HPDE6-E6E7 (cell line): ENCODE measurements around the gene KCNN3.

Experiments
- DNase-seq: peaks from one replicate; pipeline ENCODE4 v3.0.0; 2011; ENCODE audit warnings: missing footprints; ENCODE audit errors: extremely low spot score

Gene KCNN3

DNA sequence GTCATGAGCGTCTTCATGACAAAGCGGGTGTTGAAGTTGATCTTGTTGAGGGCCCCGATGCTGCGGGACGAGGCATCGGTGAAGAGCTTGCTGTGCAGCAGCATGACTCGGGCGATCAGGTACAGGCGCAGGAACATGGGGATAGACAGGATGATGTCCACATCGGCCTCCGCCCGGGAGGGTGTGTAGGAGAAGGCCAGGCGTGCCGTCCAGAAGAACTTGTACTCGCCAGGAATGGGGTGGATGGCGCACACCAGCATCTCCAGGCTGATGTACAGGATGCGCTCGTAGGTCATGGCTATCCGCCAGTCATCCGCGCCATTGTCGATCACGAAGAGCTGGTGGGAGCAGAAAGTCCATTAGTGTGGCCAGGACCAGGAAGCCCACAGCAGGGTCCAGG is 98.0 kb downstream of the KCNN3 start:
- DNase-seq, result no peak

DNA sequence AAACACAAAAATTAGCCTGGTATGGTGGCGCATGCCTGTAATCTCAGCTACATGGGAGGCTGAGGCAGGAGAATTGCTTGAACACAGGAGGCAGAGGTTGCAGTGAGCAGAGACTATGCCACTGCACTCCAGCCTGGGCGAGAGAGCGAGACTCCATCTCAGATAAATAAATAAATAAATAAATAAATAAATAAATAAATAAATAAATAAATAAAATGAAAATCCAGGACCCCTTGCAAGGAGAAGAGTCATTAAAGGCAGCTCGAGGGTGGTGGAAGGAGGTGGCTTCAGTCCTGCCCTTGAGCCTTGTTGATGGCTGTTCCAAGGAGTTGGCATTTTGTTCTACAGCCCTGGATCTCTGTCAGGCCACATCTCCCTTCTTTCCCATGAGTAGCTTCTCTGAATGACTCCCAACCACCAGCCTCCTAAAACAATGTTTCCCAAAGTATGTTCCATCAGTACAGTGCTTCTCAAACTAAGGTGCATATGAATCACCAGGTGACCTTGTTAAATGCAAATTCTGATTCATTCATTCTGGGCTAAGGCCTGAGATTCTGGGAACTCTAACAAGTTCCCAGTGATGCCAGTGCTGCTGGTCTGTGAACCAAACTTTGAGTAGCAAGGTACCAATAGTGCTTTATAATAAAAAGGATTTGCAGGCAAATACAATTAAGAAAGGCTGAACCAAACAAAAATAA is 99.0 kb downstream of the KCNN3 start:
- no peak for DNase-seq

DNA sequence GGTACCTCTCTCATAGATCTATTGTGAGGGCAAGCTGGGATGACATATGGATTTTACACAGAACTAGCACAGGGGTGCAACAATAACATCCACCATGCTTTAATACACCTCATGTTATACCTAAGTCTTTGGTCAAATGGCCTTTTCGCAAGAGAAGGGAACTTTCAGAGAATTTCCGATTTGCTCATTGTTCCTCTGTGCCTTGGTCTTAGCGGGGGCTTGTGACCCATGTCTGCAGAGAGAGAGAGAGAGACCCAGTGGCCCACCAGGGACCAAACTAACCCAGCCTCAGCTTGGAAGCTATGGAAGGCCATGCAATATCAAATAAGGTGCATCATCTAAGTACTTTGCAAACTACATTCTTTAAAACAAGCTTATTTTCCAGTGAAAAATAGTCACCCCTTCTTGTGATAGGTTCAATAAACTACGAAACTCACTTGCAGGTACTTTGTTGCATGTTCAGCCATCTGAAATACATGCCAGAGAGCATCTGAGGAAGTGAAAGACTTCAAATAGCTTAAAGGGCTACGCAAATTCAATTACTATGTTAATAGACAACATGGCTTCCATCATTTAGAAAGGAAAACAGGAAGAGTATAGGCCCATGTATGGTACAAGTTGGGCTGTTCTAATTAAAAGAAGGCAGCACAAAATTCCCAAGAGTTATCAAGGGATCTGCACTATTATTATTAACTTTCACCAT is 100.7 kb downstream of the KCNN3 start:
- DNase-seq, result no peak

DNA sequence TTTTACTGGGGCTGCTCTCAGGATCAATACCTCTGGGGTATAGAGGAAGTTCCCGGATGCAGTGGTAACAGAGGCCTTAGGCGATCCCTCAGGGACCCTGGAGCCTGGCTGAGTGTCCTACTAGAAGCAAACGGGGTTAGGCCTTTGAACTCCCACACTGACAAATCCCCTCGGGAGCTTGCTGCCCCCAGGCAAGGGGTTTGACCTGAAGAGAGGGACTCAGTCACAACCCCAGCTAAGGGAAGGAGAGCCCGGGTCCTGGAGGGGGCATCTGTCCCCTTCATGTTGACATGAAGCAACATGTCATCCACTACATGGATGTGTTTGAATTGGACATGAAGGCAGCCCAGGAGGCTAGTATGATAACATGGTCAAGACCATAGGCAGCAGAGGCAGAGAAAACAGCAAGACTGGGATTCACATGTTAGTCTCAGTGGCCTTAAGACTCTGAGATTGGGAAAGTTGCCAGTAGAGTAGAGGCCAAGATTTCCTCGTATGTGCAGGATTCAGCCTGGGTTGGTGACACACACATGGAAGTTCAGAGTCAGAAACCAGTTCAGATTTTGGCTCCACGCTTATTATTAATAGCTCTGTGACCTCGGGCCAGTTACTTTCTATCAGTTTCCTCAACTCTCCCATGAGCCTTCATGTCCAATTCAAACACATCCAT is 101.5 kb downstream of the KCNN3 start:
- DNase-seq, result no peak

DNA sequence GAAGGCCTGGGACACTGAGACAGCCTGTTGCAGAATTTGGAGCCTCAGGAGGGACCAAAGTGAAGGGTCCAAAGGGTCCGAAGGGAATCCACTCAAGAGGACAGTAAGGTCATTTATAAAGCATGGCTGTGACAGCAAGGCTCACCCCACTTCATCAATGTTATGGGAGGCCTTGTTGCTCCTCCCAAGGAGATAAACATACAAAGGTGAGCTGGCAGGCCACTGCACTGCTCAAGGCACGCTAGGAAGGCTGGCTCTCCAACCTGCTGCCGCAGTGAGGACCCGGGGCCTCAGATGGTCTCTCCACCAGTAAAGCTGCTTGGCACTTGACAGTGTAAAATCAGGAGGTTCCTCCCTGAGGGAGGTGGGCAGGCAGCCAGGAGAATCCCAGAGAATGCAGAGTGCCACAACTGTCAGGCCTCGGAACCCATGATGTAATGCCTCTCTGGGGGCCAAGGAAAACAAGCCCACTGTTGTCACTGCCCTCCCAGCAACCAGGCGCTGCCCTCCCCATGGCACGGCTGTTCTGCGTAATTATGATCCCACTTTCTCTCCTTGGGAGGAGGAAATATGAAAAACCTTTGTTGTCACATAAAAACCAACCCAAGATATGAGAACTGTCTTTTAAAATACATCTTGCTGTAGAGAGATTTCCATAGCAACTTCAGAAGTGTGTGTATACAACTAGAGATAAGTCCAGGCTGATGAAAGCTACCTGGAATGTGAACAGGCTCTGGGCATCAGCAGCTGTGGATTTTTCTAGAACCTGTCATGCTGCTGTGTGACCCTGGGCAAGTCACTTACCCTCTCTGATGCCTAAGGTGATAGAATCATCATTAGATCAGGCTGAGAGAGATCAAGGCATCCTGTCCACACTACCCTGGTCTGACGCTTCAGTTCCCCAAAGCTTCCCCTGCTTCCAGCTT is 102.5 kb downstream of the KCNN3 start:
- no peak for DNase-seq

DNA sequence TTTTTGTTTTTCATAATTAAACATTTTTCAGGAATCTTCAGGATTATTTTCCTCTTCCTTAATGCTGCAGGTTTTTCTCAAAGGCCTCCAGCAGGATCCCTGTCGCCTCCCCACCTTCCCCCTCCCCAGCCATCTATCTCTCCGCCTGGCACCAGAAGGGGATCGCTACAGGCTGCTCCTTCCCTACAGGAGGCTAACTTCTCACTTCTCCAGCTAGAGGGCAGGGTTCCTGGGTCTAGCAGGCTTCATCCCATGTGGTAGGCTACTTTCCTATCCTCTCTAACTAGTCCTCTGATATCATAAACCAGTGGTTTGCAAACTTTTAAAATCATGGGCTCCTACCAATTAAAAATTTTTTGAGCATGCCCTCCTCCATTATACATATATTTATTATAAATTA is 104.1 kb downstream of the KCNN3 start:
- DNase-seq, result peak; percentile 67

DNA sequence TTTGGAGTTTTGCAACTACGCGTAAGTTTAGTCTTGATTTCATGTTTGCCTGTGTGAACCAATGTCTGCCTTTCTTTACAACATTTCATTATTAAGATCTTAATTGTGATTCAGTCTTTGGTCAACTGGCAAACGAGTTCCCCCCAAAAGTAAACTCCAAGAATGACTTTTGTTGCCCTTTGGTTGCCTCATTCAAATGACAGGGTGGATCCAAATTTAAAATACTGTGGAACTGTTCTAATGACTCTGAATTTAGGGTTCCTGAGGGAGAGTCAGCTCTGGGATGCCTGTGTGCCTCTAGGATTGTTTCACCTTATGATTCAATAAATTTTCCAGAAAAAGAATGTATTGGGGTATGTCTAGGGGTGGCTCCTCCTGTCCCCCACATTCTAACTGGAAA is 105.3 kb downstream of the KCNN3 start:
- DNase-seq, result no peak

DNA sequence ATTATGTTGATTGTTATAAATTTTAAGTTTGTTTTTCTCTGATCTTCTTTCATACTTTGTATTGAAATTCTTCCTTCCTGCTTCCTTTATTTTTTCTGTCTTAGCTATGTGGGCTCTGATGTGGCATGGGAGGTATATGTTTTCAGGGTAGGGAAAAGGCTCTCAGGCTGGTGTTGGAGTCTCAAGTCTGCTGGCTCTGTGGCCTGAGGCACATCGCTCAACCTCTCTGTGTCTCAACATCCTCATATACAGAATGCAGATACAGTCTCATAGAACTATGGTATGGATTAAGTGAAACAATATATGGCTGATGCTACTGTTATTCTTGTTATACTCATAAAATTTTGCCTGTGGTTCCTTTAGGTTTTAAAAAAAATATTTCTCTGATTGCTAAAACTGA is 105.9 kb downstream of the KCNN3 start:
- DNase-seq, result no peak

DNA sequence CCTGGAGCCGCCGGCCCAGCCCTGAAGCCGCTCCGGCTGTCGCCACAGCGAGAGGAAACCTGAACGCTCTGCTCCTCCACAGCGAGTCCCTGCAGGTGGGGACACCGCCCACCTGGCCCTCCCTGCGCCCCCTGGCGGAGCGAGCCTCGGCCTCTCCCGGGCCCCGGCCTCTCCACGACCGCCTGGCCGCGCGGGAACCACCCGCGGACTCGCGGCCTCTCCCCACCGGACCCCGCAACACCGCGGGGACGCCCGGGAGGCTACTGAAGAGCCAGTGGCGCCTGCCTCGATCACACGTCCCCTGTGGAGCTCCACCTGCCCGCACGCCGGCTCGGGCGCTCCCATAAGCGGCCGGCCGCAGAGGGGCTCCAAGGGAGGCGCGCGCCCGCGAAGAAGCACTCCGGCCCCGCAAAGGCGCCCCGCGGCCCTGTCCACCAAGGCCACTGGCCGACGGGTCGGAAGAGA is 109.6 kb downstream of the KCNN3 start:
- DNase-seq, result peak; percentile 32

- DNase-seq, result no peak
These were observed 110.3 kb downstream of the KCNN3 start for GRCh38 chr1:154759793-154760192.

- DNase-seq, result no peak
These were observed 110.9 kb downstream of the KCNN3 start for GRCh38 chr1:154759196-154759595.

DNA sequence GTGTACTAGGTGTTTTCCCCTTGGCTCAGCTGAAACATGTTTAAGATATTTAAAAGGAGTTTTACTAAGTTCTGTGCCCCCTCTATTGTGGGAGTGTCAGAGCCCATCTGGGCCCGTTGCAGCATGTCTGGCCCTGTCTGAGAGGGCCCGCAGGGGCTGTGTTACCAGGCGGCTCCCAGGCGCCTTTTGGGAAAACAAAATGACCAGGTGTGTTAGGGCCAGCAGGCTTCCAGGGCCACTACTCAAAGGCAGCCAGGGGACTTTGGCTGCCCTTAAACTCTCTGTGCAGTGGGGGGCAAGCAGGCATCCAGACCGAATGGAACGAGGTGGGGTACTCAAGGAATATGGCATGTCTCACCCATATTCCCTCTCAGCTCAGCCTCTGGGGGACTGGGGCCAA is 111.7 kb downstream of the KCNN3 start:
- DNase-seq, result no peak

GRCh38 chr1:154756793-154757548 is 113.1 kb downstream of the KCNN3 start:
- no peak for DNase-seq

GRCh38 chr1:154755858-154756730 is 114.0 kb downstream of the KCNN3 start:
- no peak for DNase-seq

GRCh38 chr1:154753426-154753825 is 116.7 kb downstream of the KCNN3 start:
- DNase-seq, result no peak

DNA sequence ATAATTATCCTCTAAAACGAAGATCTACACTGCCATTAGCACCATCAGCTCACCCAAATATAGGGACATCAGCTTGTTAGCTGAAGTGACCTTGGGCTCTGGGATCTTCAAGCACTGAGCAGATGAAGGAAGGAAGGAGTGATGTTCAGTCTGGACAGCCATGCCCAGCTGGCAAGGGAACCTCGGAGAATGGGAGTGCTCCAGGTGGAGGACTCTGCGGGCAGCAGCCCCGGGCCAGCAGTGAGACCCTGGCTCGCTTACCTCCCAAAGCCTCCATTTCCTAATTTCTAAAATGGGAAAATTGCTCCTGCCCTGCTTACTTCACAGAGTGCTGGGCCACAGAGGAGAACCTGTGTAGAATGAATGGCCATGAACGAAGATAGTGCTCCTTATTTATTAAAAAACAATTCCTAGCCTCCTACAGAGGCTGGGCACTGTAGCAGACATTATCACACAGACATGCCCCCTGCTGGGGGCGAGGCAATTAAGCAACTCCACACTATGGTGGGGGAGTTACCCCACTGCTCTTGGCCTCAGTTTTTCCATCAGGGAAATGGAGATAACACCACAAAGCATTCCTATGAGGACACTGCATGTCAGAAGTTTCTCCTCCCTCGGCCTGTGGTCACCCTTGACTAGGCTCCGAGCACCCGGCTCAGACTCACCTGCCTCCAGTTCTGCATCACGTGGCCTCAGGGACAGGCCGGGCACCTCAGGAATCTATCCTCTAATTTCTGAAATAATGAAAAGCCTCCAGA is 117.6 kb downstream of the KCNN3 start:
- DNase-seq, result no peak

GRCh38 chr1:154751690-154752089 is 118.4 kb downstream of the KCNN3 start:
- DNase-seq, result no peak

DNA sequence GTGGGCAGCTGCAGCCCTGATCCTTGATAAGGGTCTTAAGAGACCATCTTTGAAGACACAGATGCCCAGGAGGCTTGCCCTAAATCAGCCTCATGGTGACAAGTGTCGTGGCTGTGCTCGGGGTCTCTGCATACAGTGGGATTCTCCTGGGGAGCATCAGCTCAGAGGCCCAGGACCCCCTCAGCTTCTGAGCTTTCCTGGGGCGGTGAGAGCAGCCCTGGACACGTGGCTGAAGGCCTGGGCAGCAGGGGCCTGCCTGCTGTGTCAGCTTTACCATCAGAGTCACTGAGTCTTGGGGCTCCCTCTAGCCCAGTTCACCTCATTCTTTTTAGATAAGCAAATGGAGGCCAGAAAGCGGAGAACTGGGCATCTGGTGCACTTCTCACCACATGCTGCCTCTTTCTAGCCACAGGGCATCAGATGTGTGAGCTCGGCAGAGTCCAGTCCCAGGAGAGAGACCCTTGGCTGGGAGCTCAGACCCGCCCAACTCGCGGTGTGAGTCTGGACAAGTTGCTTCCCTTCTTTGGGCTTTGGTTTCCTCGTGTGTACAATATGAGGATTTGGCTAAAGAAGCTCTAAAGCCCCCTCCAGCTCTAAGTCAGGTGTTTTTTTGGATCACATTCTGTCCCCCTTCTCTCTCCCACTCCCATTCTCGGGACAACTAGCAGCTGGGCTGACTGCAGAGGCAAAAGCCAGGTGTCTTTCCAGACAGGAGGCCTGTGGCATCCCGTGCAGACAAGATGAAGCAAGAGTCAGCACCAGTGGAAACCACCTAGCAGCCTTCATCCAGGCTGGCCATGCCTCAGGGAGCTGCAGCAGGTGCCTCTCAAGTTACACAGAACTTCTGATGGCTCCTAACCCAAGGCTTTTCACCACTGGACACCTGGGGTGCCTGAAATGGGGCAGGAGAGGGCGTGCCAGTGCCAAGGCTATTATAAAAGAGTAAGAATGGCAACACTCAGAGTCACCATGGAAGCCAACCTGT is 119.1 kb downstream of the KCNN3 start:
- DNase-seq, result no peak
